ENCODE results near the gene PAK5.

PAK5 gene

GRCh38 chr20:9775176-9775575 lies 63.7 kb downstream of the PAK5 start:
- no peak for DNase-seq

- DNase-seq, result no peak
Observed at GRCh38 chr20:9769954-9770353, 68.9 kb downstream of the PAK5 start.

GRCh38 chr20:9761476-9761875 lies 77.4 kb downstream of the PAK5 start:
- no peak for DNase-seq

- DNase-seq, result no peak
Observed at GRCh38 chr20:9759392-9759791, 79.5 kb downstream of the PAK5 start.

GRCh38 chr20:9758752-9759151 lies 80.1 kb downstream of the PAK5 start:
- DNase-seq, result no peak

- no peak for DNase-seq
Observed at GRCh38 chr20:9756660-9757059, 82.2 kb downstream of the PAK5 start.

- no peak for DNase-seq
Observed at GRCh38 chr20:9755301-9755700, 83.6 kb downstream of the PAK5 start.

GRCh38 chr20:9744551-9744950 lies 94.3 kb downstream of the PAK5 start:
- DNase-seq, result no peak

- no peak for DNase-seq
Observed at GRCh38 chr20:9743871-9744270, 95.0 kb downstream of the PAK5 start.

GRCh38 chr20:9742821-9743220 lies 96.1 kb downstream of the PAK5 start:
- no peak for DNase-seq

- DNase-seq, result no peak
Observed at GRCh38 chr20:9741996-9742395, 96.9 kb downstream of the PAK5 start.

GRCh38 chr20:9740486-9740885 lies 98.4 kb downstream of the PAK5 start:
- no peak for DNase-seq

GRCh38 chr20:9739991-9740390 lies 98.9 kb downstream of the PAK5 start:
- DNase-seq, result no peak

- no peak for DNase-seq
Observed at GRCh38 chr20:9736373-9736772, 102.5 kb downstream of the PAK5 start.

GRCh38 chr20:9723501-9724202 lies 115.2 kb downstream of the PAK5 start:
- no peak for DNase-seq

GRCh38 chr20:9711872-9712271 lies 127.0 kb downstream of the PAK5 start:
- DNase-seq, result no peak

GRCh38 chr20:9710685-9711084 lies 128.2 kb downstream of the PAK5 start:
- DNase-seq, result no peak

GRCh38 chr20:9705722-9706476 lies 133.0 kb downstream of the PAK5 start:
- DNase-seq, result no peak

GRCh38 chr20:9699181-9699580 lies 139.7 kb downstream of the PAK5 start:
- DNase-seq, result no peak

GRCh38 chr20:9689041-9689440 lies 149.8 kb downstream of the PAK5 start:
- DNase-seq, result no peak

GRCh38 chr20:9686866-9687265 lies 152.0 kb downstream of the PAK5 start:
- no peak for DNase-seq

GRCh38 chr20:9686455-9686854 lies 152.4 kb downstream of the PAK5 start:
- DNase-seq, result no peak

GRCh38 chr20:9686001-9686400 lies 152.9 kb downstream of the PAK5 start:
- no peak for DNase-seq

GRCh38 chr20:9685011-9685410 lies 153.9 kb downstream of the PAK5 start:
- DNase-seq, result no peak

Data from SHP77 (cell line).